Fibroblast of lung (primary cell): ENCODE data around the gene ZNF20. TPM values are rescaled to one million over a fixed set of nuclear protein-coding genes. Genes with fewer than 3 reads are reported as not detected.
A peak's percentile ranks its signal among the peaks of the same experiment; 100 is the strongest.

Experiments
- DNase-seq, 2 donors: peaks; one replicate each; pipeline versions ENCODE4 v3.0.0 to v3.0.0-alpha.2; 2010; ENCODE audit warnings: low read depth in 2 of 2
- H2AFZ ChIP-seq: 2 replicates; pipeline ENCODE4 v1.5.1; 2012; ENCODE audit warnings: low read length, control low read depth, inconsistent platforms
- H3K27ac ChIP-seq: 2 replicates; pipeline ENCODE4 v1.5.1; 2011; ENCODE audit warnings: low read length, control low read depth; ENCODE audit not compliant: insufficient read depth
- H3K27me3 ChIP-seq: 2 replicates; pipeline ENCODE4 v1.5.1; 2011; ENCODE audit warnings: mild to moderate bottlenecking, low read length; ENCODE audit not compliant: control insufficient read depth, insufficient read depth
- H3K36me3 ChIP-seq: 2 replicates; pipeline ENCODE4 v1.5.1; 2011; ENCODE audit warnings: low read length; ENCODE audit not compliant: control insufficient read depth, insufficient read depth
- H3K4me1 ChIP-seq: 2 replicates; pipeline ENCODE4 v1.5.1; 2011; ENCODE audit warnings: low read length; ENCODE audit not compliant: control insufficient read depth, insufficient read depth; ENCODE audit errors: extremely low read depth
- H3K4me2 ChIP-seq: 2 replicates; pipeline ENCODE4 v1.5.1; 2011; ENCODE audit warnings: low read length, control low read depth; ENCODE audit not compliant: insufficient read depth; ENCODE audit errors: extremely low read depth
- H3K4me3 ChIP-seq, 4 experiments: fragments of 200-600 bp in 1 of 4; sonication (generic) in 1 of 4; replicated peaks in 1 of 4; 2 replicates each; pipeline ENCODE4 v1.5.1; 2011 to 2016; ENCODE audit warnings: low read length in 4 of 4, low read depth in 3 of 4, mild to moderate bottlenecking in 3 of 4, control low read depth in 2 of 4, inconsistent platforms in 1 of 4, mixed read lengths in 1 of 4; ENCODE audit not compliant: insufficient read depth in 1 of 4; ENCODE audit errors: control extremely low read depth in 1 of 4
- H3K79me2 ChIP-seq: 2 replicates; pipeline ENCODE4 v1.5.1; 2012; ENCODE audit warnings: mild to moderate bottlenecking, low read length, inconsistent platforms; ENCODE audit not compliant: control insufficient read depth, insufficient read depth
- H3K9ac ChIP-seq: 2 replicates; pipeline ENCODE4 v1.5.1; 2011; ENCODE audit warnings: mild to moderate bottlenecking, low read length, control low read depth; ENCODE audit not compliant: insufficient read depth
- H3K9me3 ChIP-seq: 2 replicates; pipeline ENCODE4 v1.5.1; 2012; ENCODE audit warnings: low read depth, low read length; ENCODE audit not compliant: control insufficient read depth, insufficient read depth
- H4K20me1 ChIP-seq: 2 replicates; pipeline ENCODE4 v1.5.1; 2011; ENCODE audit warnings: low read length; ENCODE audit not compliant: control insufficient read depth, insufficient read depth; ENCODE audit errors: extremely low read depth
- EZH2 ChIP-seq: IDR thresholded peaks from 2 replicates; pipeline ENCODE4 v1.5.1; 2012; ENCODE audit warnings: low read length, control low read depth, mild to moderate bottlenecking; ENCODE audit errors: missing control alignments
- polyA plus RNA-seq, 2 donors: library from polyadenylated mRNA; depleted of rRNA in 1 of 2; stranded (reverse) in 1 of 2; unstranded in 1 of 2; fragments of >200 nt; gene quantifications; 2 replicates each; pipeline ENCODE4 v1.2.1, GENCODE V29; 2011 to 2012; ENCODE audit warnings: missing spikeins in 1 of 2
- total RNA-seq: library from RNA; depleted of rRNA; stranded (reverse); fragments of >200 nt; gene quantifications from 2 replicates; pipeline ENCODE4 v1.2.1, GENCODE V29; 2014
- TF ChIP-seq, protein P1 (sequence below), 2 donors: IDR thresholded peaks in 1 of 2; conservative IDR thresholded peaks in 1 of 2; 1 replicate in 1 of 2; 2 replicates in 1 of 2; pipeline ENCODE4 v1.5.1; 2011 to 2012; ENCODE audit warnings: low read length in 2 of 2, control low read depth in 1 of 2, inconsistent platforms in 1 of 2, low read depth in 1 of 2, mild to moderate bottlenecking in 1 of 2

ZNF20 gene
- total and polyA plus RNA-seq, 2 donors (not counting 1 experiment from before 2014, with no cell fraction given), result 3.3 to 8.6 TPM

GRCh38 chr19:12140545-12141404, 625 bp upstream of the ZNF20 start:
- peaks cover 6% of the 10 kb centered on the region for H3K4me1 ChIP-seq
- TF ChIP-seq, protein P1, sequence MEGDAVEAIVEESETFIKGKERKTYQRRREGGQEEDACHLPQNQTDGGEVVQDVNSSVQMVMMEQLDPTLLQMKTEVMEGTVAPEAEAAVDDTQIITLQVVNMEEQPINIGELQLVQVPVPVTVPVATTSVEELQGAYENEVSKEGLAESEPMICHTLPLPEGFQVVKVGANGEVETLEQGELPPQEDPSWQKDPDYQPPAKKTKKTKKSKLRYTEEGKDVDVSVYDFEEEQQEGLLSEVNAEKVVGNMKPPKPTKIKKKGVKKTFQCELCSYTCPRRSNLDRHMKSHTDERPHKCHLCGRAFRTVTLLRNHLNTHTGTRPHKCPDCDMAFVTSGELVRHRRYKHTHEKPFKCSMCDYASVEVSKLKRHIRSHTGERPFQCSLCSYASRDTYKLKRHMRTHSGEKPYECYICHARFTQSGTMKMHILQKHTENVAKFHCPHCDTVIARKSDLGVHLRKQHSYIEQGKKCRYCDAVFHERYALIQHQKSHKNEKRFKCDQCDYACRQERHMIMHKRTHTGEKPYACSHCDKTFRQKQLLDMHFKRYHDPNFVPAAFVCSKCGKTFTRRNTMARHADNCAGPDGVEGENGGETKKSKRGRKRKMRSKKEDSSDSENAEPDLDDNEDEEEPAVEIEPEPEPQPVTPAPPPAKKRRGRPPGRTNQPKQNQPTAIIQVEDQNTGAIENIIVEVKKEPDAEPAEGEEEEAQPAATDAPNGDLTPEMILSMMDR (conservative IDR thresholded peaks at IDR 0.05 in 1 of 2, IDR thresholded peaks at IDR 0.05 in 1 of 2; ENCODE audit: low read depth in 1 of 2, low read length in 2 of 2), result peak; percentile 83 to 85
- TF ChIP-seq EZH2, result no peak
- H3K27me3 ChIP-seq, result no peaks in the 10 kb centered on the region
- H2AFZ ChIP-seq, result peak overlapping the region; percentile 46
- H3K36me3 ChIP-seq, result peaks cover 3% of the 10 kb centered on the region
- H4K20me1 ChIP-seq, result no peaks in the 10 kb centered on the region
- H3K9me3 ChIP-seq, result peaks cover 3% of the 10 kb centered on the region
- peaks cover 12% of the 10 kb centered on the region for H3K79me2 ChIP-seq
- peak overlapping the region; percentile 76 for H3K4me2 ChIP-seq
- H3K9ac ChIP-seq, result no peak overlapping the region
- peak overlapping the region; percentile 61 to 92 (median 82) for H3K4me3 ChIP-seq
- DNase-seq, result peak; percentile 70 to 84
- H3K27ac ChIP-seq, result no peak overlapping the region

DNA sequence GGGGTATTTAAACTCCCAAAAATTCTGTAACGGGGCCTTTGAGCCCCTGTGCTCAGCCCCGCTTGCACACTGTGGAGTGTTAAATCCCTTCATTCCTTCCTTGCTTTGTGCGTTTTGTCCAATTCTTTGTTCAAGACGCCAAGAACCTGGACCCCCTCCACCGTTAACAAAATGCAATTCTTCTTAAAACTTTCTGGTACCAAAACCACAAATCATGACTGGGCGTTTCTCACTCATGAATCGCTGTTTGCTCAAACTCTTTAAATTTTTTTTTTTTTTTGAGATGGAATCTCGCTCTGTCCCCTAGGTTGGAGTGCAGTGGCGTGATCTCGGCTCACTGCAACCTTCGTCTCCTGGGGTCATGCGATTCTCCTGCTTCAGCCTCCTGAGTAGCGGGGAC, 881 bp downstream of the ZNF20 start:
- Histone ChIP-seq H2AFZ (no peak overlapping the region), H3K4me2 (peak overlapping the region; percentile 77), H3K36me3 (peaks cover 4% of the 10 kb centered on the region), H3K27me3 (no peaks in the 10 kb centered on the region), H3K27ac (peak overlapping the region; percentile 91), H3K9ac (peak overlapping the region; percentile 88), H3K9me3 (no peaks in the 10 kb centered on the region), H3K4me3 (peak overlapping the region; percentile 61 to 92 (median 82)), H3K4me1 (peaks cover 6% of the 10 kb centered on the region), H4K20me1 (no peaks in the 10 kb centered on the region), H3K79me2 (peaks cover 12% of the 10 kb centered on the region)
- peak in 1 of 2 donors; percentile 36 for DNase-seq
- TF ChIP-seq, protein P1 (conservative IDR thresholded peaks at IDR 0.05 in 1 of 2, IDR thresholded peaks at IDR 0.05 in 1 of 2; ENCODE audit: low read depth in 1 of 2, low read length in 2 of 2), result no peak
- no peak for TF ChIP-seq EZH2

GRCh38 chr19:12137221-12137940, 2.8 kb downstream of the ZNF20 start:
- Histone ChIP-seq H3K27me3 (no peaks in the 10 kb centered on the region), H3K79me2 (peaks cover 12% of the 10 kb centered on the region), H3K27ac (no peak overlapping the region), H3K4me3 (no peak overlapping the region), H3K4me1 (peaks cover 6% of the 10 kb centered on the region), H4K20me1 (no peaks in the 10 kb centered on the region), H2AFZ (no peak overlapping the region), H3K9ac (no peak overlapping the region), H3K9me3 (peaks cover 12% of the 10 kb centered on the region), H3K36me3 (peaks cover 19% of the 10 kb centered on the region), H3K4me2 (no peak overlapping the region)
- no peak for DNase-seq
- TF ChIP-seq, protein P1 (conservative IDR thresholded peaks at IDR 0.05 in 1 of 2, IDR thresholded peaks at IDR 0.05 in 1 of 2; ENCODE audit: low read depth in 1 of 2, low read length in 2 of 2), result no peak
- TF ChIP-seq EZH2, result no peak
